Neural cell (in vitro differentiated cells): Measurements from ENCODE around the gene PRMT5.

Experiments
- EP300 ChIP-seq: fragments of 450-650 bp; conservative IDR thresholded peaks from 2 replicates; pipeline ENCODE4 v1.6.1; 2014; ENCODE audit warnings: antibody characterized with exemption, mild to moderate bottlenecking, moderate library complexity; ENCODE audit not compliant: poor library complexity, severe bottlenecking
- EZH2 ChIP-seq: fragments of 200-600, 300-800 bp; shearing (Covaris generic), sonication (generic); IDR thresholded peaks from 2 replicates; pipeline ENCODE4 v1.6.1; 2014; ENCODE audit warnings: antibody characterized with exemption, low read length, borderline replicate concordance, mild to moderate bottlenecking; ENCODE audit not compliant: insufficient read depth, poor library complexity, severe bottlenecking
- MXI1 ChIP-seq: fragments of 450-650 bp; conservative IDR thresholded peaks from 2 replicates; pipeline ENCODE4 v1.6.1; 2014; ENCODE audit warnings: antibody characterized with exemption, mild to moderate bottlenecking; ENCODE audit not compliant: poor library complexity, severe bottlenecking
- POLR2AphosphoS5 ChIP-seq: IDR thresholded peaks from 2 replicates; pipeline ENCODE4 v1.6.1; 2012
- RAD21 ChIP-seq: fragments of 450-650 bp; conservative IDR thresholded peaks from 2 replicates; pipeline ENCODE4 v1.6.1; 2014; ENCODE audit warnings: antibody characterized with exemption, mild to moderate bottlenecking, moderate library complexity
- SMC3 ChIP-seq: fragments of 450-650 bp; conservative IDR thresholded peaks from 2 replicates; pipeline ENCODE4 v1.6.1; 2014; ENCODE audit warnings: antibody characterized with exemption, mild to moderate bottlenecking, moderate library complexity; ENCODE audit not compliant: poor library complexity
- TAF1 ChIP-seq: IDR thresholded peaks from 2 replicates; pipeline ENCODE4 v1.6.1; 2012; ENCODE audit warnings: low read depth
- TF ChIP-seq, protein P1 (sequence below): fragments of 450-650 bp; IDR thresholded peaks from 2 replicates; pipeline ENCODE4 v1.5.1; 2014; ENCODE audit warnings: antibody characterized with exemption, mild to moderate bottlenecking, moderate library complexity; ENCODE audit not compliant: poor library complexity, severe bottlenecking
- TF ChIP-seq, protein P2 (sequence below): IDR thresholded peaks from 2 replicates; pipeline ENCODE4 v1.6.1; 2012; ENCODE audit warnings: borderline replicate concordance

DNA sequence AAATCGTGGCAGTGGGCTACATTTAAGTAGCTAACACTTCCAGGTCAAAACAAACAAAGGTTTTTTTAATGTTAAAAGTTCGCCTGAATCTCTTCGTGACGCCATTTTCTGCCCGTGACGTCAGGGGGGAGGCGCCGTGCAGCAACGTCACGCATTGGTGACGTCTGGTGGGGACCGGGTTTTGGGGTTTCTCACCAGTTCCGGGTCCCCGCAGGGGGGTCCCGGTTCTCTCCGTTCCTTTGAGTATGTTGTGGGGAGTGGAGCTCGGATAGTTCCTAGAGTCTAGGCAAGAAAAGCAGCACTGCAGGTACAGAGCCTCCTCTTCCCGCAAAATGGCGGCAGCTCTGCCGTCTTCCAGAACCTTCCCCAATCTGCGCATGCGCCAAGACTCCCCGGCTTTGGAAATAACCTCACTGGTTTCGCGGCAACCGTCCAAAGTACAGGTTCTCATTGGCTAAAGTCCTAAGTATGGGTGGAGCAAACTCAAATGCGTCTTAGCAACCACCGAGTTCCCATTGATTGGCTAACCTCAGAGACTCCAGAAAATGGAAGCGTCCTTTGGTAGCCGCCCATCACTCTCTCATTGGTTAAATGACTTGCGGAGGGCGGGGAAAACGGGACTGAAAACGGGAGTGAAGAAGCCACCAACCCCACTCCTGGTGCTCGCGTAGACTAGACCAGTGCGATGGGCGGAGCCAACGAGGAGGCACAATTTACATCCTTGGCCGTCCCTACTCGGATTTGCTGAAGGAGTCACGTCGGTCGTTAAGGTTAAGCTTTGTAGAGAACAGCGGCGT, 10.2 kb downstream of the PRMT5 start, which contains the start of gene RBM23:
- TF ChIP-seq, protein P1, sequence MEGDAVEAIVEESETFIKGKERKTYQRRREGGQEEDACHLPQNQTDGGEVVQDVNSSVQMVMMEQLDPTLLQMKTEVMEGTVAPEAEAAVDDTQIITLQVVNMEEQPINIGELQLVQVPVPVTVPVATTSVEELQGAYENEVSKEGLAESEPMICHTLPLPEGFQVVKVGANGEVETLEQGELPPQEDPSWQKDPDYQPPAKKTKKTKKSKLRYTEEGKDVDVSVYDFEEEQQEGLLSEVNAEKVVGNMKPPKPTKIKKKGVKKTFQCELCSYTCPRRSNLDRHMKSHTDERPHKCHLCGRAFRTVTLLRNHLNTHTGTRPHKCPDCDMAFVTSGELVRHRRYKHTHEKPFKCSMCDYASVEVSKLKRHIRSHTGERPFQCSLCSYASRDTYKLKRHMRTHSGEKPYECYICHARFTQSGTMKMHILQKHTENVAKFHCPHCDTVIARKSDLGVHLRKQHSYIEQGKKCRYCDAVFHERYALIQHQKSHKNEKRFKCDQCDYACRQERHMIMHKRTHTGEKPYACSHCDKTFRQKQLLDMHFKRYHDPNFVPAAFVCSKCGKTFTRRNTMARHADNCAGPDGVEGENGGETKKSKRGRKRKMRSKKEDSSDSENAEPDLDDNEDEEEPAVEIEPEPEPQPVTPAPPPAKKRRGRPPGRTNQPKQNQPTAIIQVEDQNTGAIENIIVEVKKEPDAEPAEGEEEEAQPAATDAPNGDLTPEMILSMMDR: peak; percentile 30
- TF ChIP-seq EZH2: no peak
- TF ChIP-seq TAF1: peak; percentile 80
- TF ChIP-seq EP300: peak; percentile 91
- peak; percentile 96 for TF ChIP-seq POLR2AphosphoS5
- TF ChIP-seq, protein P2, sequence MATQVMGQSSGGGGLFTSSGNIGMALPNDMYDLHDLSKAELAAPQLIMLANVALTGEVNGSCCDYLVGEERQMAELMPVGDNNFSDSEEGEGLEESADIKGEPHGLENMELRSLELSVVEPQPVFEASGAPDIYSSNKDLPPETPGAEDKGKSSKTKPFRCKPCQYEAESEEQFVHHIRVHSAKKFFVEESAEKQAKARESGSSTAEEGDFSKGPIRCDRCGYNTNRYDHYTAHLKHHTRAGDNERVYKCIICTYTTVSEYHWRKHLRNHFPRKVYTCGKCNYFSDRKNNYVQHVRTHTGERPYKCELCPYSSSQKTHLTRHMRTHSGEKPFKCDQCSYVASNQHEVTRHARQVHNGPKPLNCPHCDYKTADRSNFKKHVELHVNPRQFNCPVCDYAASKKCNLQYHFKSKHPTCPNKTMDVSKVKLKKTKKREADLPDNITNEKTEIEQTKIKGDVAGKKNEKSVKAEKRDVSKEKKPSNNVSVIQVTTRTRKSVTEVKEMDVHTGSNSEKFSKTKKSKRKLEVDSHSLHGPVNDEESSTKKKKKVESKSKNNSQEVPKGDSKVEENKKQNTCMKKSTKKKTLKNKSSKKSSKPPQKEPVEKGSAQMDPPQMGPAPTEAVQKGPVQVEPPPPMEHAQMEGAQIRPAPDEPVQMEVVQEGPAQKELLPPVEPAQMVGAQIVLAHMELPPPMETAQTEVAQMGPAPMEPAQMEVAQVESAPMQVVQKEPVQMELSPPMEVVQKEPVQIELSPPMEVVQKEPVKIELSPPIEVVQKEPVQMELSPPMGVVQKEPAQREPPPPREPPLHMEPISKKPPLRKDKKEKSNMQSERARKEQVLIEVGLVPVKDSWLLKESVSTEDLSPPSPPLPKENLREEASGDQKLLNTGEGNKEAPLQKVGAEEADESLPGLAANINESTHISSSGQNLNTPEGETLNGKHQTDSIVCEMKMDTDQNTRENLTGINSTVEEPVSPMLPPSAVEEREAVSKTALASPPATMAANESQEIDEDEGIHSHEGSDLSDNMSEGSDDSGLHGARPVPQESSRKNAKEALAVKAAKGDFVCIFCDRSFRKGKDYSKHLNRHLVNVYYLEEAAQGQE: peak; percentile 49
- TF ChIP-seq RAD21: no peak
- peak; percentile 37 for TF ChIP-seq MXI1
- no peak for TF ChIP-seq SMC3
